ENCODE results near the gene MED13L.

The MED13L gene

DNA sequence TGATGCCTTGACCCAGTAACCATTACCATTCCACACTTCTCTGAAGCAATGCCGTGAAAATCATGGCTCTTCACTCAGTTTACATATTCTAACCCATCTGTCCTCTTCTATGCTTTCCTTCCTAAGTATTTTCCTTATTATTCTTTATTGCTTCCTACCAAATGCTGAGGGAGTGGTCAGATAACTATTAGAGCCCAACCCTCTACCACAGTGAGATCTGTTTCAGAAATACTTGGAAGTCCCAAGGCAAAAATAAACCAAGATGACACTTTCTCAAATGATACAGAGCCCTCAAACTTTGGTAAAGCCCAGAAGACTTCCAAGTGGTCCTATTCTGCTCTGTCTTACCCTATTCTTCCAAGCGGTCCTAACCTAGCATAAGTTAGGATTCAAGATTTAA is 68.0 kb downstream of the MED13L start:
- DNase-seq = no peak

GRCh38 chr12:116207274-116207673 is 70.2 kb downstream of the MED13L start:
- DNase-seq = no peak

DNA sequence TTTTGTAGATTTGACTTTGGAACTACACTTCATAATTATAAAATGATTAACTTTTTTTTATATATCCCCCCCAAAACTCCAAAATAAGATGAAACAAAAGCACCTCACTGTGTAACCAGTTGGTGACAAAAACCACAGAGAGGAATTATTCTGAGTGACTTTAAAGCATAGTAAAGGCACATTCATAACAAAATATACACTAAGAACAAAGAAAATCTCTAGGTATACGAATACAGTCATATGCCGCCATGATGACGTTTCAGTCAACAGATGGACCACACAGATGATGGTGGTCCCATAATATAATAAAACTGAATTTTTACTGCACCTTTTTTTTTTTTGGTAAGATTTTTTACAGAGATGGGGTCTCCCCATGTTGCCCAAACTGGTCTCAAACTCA is 70.7 kb downstream of the MED13L start:
- no peak for DNase-seq

DNA sequence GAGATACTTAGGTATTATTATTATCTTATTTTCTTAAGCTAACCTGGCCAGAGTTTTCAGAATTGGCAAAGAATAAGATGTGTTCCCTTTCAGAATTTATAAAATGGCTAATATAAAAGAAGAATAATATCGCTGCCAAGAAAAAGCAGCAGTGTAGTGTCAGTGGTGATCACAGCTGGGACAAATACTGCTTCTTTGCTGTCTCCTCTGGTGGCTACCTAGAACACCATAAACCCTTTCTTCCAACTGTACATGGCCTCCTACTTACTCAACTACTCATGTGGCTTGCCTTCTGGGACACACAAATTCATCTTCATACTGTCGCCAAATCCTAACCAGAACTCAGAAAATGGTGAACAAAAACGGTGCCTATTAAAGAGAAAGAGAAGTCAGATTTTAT is 72.7 kb downstream of the MED13L start:
- DNase-seq = no peak

DNA sequence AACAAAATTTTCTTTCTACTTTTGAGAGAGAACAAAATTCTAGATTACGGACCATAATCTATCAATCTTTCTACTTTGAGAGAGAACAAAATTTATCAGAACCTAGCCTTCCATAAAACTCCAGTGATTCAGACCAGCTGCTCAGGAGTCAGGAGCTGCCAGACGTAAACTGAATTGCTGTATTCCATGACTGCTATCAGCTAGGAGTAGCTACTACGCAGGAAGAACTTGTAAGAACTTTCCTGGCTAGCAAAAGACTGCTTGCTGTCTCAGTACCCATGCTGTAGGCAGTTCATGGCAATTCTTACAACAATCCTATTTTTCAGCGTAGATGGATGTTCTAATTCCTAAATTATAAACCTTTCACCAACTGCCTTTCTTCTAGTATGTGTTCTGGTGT is 73.3 kb downstream of the MED13L start:
- DNase-seq = no peak

DNA sequence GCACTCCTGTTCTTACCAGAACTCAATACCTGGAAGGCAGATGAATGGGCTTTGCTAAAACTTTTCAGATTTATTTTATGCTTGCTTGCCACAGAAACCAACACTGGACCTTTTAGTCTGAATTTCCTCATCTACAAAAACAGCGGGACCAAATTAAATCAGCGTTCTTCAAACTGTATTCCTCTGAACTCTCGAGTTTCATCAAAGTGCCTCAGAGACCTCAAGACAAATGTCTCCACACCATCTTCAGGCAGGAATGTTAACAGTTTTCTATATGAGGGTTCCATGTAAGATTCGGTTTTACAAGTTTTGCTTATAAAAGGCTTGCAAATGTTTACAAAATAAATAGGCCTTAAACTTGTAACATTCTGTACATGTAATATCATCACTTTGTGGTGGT is 74.6 kb downstream of the MED13L start:
- no peak for DNase-seq

DNA sequence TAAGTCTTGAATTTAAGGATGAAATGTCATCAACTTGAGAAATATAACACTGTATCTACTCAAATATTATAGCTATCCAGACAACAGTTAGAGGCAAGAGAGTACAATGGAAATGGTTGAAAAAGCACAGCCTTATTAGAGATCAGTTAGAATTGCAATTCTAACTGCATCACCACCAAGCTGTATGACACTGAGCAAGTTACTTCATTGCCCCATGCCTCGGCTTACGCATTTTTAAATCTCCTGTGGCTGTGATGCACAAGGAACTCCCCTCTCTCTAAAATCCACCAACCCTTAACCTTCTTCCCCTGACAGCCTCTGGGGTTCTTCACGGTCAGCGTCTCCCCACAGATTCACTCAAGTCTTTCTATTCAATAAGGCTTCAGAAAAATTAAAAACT is 75.1 kb downstream of the MED13L start:
- DNase-seq = no peak

GRCh38 chr12:116201908-116202307 is 75.6 kb downstream of the MED13L start:
- DNase-seq = no peak

GRCh38 chr12:116201359-116201758 is 76.1 kb downstream of the MED13L start:
- no peak for DNase-seq

DNA sequence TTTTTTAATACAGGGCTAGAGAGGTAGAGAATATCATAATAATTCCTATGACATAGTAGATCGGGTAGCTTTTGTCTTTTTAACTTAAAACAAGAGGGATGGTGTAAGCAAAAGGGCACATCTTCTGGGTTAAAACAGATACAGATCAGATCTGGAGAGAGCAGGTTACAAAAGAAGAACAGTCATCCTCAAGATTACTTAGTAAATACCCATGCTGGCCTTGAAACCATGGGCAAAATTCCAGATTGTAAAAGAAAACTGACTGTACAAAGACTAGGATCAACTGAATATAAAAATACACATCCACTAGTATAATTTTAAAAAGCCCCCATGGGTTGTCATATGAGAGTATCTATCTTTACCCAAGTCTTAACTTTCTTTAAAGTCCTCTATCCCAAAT is 76.7 kb downstream of the MED13L start:
- DNase-seq = no peak

DNA sequence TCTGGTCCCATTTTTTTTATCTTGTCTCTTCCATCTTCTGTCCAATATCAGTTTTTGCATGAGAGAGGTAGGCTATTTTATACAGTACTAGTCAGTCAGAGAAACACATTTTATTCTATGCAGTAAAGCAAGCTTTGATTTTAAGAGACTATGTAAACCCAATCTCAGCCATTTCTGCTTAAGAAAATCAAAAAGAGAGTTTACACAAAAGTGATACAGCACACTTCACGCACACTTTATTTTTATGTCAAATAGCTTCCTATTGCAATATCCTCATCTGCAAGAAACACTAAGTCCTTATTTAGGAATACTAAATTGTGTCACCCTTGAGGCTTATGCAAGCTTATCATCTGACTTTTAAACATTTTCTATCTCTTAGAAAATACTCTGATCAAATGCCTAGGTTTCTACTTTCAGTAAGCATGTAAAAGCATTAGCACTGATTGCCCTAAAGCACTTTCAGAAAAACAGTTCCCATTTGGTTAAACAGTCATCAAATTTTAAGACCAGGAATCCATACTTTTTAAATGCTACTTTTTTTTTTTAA is 78.3 kb downstream of the MED13L start:
- no peak for DNase-seq

DNA sequence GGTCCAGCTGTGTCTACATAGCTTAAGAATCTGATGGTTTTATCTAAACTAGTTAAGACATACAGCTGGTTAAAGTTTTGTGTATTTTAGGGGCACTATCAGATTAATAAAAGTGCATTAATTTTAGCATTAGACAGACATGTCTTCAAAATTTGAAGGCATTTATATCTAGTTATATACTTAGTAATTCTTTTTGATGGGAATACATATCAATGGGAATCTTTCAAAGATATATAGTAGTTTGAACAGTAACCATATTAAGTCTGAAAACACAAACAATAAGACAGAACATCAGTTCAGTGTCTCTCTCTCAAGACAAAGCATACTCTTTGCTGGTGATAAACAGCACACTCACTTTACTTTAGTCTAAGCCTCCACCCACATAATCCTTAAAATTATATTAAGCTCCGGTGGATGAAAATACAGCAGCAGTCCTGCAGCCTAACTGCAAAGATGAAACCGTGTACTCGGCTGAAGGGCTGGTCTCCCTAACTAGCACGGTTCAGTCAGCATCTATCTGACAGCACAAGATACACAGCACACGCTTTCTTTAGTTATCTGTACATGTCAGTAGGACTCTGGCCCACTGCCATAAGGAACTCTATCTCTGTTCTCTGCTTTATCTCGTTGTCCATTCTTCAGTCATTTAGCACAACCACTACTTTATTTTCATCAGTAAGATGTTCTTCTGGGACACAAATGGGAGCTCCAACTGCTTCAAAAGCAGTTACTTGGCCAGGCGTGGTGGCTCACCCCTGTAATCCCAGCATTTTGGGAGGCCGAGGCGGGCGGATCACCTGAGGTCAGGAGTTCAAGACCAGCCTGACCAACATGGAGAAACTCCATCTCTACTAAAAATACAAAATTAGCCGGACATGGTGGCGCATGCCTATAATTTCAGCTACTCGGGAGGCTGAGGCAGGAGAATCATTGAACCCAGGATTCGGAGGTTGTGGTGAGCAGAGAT is 80.5 kb downstream of the MED13L start:
- no peak for DNase-seq

- no peak for DNase-seq
These were observed 81.3 kb downstream of the MED13L start for GRCh38 chr12:116196226-116196625.

DNA sequence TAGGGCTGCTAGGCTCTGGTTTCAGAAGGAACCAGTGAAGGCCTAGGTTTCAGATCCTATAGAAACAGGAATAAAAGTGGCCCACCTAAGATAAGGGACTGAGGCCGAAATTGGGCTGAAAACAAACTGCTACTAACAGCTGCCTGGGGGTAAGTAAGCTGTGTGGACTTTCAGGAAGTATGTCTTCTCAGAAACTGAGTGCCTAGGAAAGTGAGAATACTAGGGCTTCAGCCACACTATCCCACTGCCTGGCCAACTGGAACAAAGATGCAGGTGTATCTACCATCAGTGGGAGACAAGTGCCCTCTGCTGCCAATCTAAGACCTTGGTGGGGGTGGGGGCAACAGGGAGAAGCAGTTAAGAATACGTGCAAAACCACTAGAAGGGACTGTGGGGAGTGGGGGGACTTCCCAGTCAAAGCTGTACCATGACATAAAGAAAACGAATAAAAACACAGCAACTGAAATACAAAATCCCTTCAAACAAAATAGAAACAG is 82.5 kb downstream of the MED13L start:
- no peak for DNase-seq

DNA sequence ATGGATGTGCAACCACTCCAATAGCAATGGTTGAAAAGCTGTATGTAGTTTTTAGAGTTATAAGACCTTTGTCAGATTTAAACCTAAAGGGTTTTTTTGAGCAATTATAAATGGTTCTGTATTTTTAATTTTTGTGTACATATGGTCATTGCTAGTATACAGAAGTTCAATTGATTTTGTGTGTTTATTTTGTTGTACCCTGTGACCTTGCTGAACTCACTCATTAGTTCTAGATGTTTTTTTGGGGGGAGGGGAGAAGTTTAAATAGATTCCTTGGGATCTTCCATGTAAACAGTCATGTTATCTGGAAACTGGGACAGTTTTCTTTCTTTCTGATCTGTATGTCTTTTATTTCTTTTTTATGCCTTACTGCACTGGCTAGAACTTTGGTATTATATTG is 87.8 kb downstream of the MED13L start:
- no peak for DNase-seq

DNA sequence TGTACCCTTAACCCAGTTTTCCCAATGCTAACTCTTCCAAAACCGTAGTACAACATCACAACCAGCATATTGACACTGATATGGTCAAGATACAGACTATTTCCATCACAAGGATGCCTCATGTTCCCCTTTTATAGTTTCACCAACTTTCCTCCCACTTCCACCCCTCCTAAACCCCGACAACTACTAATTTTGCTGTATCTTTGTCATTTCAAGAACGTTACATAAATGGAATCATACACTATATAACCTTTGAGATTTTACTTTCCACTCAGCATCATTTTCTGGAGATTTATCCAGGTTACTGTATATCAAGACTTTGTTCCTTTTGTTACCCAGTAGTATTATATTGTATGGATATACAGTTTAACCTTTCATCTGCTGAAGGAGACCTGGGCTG is 88.9 kb downstream of the MED13L start:
- DNase-seq = no peak

GRCh38 chr12:116187151-116187511 is 90.4 kb downstream of the MED13L start:
- DNase-seq = no peak

- no peak for DNase-seq
These were observed 90.9 kb downstream of the MED13L start for GRCh38 chr12:116186482-116187150.

GRCh38 chr12:116184763-116185162 is 92.7 kb downstream of the MED13L start:
- no peak for DNase-seq

GRCh38 chr12:116183741-116184141 is 93.8 kb downstream of the MED13L start:
- no peak for DNase-seq

DNA sequence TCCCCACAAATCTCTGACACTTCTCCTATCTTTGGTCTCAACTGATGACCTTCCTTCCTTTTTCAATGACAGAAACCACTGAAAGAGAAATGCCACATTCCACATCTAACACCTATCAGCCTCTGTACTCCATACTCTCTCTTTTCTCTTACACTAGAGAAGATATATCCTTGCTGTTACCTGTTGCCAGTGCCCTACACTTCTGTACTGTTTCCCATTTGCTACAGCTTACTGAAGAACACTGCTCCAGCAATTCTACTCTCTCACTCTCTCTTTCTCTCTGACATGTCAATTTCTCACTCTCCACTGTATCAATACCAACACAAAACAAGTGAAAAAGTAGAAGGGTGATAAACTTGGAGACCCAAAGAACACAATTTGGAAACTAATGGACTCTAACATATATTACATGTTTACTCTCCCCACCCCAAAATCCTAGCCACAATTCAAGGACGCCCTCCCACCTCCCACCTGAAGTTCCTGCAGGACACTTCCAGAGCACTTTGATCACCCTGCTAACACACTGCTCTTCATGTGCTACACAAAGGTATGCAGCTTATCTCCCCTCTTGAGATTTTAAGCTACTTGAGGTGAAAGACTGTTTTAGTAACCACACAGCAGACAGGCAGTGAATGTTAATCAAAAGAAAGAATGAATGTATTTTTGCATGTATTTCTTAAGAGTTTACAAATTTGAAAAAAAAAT is 95.0 kb downstream of the MED13L start:
- DNase-seq = no peak

- DNase-seq = no peak
These were observed 97.0 kb downstream of the MED13L start for GRCh38 chr12:116180448-116180847.

GRCh38 chr12:116179384-116179783 is 98.1 kb downstream of the MED13L start:
- no peak for DNase-seq
